ENCODE measurements around the gene METTL8.
"Not testable (repeated sequence)": the region's sequence is repeated elsewhere in the genome, so short reads cannot be mapped to it uniquely, and the experiment has no call there.

The METTL8 gene

DNA sequence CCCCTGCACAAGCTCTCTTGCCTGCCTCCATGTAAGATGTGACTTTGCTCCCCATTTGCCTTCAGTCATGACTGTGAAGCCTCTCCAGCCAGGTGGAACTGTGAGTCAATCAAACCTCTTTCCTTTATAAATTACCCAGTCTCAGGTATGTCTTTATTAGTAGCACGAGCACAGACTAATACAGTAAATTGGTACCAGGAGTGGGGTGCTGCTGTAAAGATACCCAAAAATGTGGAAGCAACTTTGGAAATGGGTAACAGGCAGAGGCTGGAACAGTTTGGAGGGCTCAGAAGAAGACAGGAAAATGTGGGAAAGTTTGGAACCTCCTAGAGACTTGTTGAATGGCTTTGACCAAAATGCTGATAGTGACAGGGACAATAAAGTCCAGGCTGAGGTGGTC, 122.2 kb downstream of the METTL8 start:
- DNase-seq (ENCODE audit: low read depth): not testable (repeated sequence)

DNA sequence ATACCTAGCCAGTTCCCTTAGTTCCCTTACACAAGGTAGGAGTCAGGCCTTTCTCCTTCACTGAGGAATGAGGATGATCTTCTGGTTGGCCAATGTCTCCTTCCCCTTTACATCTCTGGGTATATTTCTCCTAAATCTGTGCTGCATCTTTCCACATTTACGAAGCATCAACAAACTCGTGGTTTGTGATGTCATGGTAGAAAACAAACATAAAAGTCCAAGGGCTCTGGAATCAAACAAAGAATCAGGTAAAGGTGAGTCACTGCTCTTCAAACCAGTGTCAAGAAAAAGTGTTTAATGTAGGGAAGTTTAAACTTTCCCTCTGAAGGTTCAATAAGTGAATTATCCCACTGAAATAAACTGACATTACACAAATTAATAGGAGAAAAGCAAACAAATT, 122.9 kb downstream of the METTL8 start:
- no peak for DNase-seq (ENCODE audit: low read depth)

DNA sequence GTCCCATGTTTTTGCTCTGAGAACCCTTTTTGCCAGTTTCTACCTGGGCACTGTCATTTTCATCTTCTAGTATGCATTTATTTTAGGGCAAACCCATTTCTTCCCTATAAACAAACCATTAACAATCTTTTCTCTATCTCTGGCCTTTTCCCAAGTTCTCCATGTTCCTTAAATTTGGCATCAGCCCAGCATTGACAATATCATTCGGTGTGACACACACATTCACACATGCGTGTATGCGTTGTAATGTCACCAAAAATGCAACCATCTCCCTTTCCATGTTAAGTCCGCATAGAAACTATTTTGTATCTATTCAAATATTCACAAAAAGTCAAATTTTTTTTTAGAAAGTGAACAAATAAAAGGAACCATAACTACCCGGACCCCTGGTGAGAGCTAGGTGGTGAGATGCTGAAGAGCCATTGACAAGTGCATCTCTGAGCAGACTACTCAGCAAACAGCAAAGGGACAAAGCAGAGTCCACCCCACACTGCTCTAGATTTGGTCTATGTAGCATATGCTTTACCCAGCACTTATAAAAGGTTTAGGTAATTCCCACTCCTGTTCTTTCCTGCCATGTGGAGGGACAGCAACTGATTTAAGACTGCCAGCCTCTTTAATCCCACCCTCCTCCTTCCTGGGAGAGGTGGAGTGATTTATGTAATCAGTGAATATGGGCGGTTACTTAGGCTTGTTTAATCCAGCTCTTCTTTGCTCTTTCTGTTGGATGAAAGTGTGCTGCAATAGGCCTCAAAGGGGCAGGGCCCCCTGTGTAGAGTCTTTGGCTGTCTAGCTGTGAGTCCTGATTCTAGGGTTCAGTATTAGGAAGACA, 124.1 kb downstream of the METTL8 start:
- DNase-seq (ENCODE audit: low read depth): no peak

DNA sequence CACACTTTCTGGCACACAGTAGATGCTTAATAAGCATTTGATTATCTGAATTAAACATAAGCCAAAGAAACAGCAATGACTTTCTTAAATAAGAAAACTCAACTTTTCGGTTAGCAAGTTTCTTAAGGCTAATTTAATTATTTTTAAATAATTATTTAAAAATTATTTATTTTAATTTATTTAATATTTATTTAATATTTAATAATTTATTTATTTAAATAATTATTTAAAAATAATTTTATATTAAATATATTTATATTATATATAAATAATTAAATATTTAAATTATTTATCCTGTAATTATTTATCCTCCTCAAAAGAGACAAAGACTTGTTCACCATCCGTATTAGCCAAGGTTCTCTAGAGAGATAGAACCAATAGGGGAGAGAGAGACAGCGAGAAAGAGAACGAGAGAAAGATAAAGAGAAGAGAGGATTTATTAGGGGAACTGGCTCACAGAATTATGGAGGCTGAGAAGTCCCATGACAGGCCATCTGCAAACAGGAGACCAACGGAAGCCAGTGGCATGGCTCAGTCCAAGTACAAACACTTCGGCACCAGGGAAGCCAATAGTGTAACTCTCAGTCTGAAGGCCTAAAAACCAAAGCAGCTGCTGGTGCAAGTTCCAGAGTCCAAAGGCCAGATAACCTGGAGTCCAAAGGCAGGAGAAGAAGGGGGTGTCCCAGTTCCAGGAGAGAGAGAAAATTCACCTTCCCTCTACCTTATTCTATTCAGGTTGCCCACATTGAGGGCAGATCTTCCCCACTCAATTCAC, 125.3 kb downstream of the METTL8 start:
- no peak for DNase-seq (ENCODE audit: low read depth)

DNA sequence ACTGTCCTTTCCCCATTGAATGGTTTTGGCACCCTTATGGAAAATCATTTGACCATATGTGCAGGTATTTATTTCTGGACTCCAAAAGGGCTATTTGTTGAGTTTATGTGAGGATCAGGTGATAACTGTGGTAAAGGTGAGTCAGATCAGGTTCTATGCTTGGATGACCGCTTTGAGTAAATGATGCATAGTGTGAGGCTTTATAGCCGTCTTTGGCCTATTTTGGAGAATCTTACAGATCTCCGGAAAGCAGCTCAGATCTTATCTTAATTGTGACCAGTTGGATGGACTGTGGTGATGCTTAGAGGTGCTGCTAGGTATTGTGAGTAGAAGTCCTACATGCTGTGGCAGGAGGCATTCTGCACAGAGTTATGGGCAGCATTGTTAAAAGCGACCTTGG, 126.2 kb downstream of the METTL8 start:
- no peak for DNase-seq (ENCODE audit: low read depth)

DNA sequence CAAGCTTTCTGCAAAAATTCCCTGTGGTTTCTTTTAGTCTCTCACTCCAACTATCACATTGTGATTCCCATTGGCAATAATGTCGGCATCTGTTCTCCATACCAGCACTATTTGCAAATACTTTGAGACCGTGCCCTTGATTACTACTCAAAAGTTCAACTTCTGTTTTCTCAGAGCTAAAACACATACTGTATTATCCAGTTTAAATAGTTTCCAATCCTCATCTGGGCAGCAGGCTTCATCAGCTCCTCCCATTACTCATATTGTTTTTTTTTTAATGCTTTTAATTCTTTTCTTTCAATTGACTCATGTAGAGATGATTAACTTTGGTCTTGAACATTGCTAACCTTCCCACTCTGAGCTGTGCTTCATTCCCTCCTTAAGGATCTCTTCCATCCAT, 135.8 kb downstream of the METTL8 start:
- DNase-seq (ENCODE audit: low read depth): peak; percentile 4

DNA sequence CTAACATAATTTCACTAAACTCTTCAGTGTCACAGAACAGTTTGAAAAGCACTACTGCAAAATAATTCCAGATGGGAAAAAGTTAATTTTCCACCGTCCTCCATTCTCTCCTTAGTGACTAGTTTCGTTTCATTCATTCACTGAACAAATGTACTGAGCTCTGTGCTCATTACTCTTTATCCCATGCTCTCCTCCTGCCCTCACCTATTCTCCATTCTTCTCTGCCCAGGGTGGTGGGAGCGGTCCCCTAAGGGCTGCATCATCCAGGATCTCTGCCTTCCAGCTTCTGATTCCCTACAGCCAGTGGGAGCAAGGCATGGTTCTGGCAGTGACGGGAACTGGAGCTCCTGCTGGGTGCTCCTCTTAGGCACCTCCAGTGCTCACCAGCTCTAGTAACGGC, 139.2 kb downstream of the METTL8 start:
- no peak for DNase-seq (ENCODE audit: low read depth)

DNA sequence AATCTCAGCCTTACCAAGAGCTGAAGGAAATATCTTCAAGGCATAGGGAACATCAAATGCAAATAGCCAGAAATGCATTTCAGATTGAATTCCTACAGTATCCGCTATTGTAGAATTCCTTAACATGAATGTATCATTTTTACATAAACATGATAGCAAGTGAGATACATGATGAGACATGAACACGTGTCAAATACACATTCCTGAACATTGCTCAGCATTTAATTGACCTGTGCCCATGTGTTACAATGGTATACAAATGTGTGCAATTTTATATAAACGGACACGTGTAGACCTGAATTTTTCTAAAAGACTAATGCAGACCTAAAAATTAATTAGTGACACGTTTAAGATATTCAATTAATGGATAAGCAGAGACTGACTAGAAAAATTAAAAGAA, 140.1 kb downstream of the METTL8 start:
- DNase-seq (ENCODE audit: low read depth): no peak

DNA sequence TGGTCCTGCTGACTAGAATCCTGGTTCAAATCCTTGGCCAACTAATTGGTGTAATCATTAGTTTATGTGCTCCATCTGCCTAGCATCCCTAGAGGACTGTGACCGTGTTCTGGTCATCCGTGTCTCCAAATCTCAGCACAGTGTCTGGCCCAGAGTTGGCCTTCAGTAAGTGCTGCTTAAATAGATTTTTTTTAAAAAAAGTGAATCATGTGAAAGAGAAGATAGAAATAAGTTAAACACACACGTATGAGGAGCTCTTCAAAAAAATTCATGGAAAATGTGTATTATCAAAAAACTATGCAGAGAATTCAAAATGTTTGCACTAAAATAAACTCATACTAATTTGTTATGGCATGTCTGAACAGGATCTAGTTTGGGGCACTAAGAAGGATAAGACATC, 143.8 kb downstream of the METTL8 start:
- DNase-seq (ENCODE audit: low read depth): no peak

DNA sequence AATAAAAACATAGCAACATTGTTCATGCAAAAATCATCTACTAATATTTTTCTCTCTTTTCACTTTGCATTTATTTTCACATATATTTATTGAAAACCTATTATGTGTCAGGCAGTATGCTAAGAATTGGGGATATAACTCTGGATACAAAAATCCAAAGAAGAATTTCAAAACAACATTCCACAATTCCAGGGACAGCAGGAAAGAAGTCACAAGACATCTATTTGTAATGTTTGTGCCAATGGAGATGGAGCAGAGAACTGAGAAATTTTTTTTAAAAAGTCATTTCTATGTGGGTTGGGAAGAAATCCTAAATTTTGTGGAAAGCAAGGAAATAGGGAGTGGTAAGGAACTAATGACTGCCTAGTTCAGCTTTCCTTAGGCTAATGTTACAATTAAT, 144.5 kb downstream of the METTL8 start:
- no peak for DNase-seq (ENCODE audit: low read depth)

DNA sequence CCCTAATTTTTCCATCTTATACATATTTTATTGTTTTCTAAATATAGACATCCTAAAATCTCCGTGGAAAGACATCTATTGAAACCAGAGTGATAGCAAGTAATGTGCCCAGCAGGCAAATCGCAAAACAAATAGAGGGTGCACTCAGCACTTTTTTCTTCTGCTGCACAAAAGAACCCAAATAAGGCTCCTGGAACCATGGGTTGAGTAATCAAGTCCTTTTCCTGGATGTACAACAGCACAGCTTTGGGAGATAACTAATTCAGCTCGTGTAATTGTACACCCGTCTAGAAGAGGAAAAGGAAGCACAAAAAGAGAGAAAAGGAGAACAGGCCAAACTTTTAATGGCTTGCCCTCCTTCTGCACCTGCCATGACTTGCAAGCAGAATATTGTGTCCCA, 146.2 kb downstream of the METTL8 start:
- DNase-seq (ENCODE audit: low read depth): no peak

DNA sequence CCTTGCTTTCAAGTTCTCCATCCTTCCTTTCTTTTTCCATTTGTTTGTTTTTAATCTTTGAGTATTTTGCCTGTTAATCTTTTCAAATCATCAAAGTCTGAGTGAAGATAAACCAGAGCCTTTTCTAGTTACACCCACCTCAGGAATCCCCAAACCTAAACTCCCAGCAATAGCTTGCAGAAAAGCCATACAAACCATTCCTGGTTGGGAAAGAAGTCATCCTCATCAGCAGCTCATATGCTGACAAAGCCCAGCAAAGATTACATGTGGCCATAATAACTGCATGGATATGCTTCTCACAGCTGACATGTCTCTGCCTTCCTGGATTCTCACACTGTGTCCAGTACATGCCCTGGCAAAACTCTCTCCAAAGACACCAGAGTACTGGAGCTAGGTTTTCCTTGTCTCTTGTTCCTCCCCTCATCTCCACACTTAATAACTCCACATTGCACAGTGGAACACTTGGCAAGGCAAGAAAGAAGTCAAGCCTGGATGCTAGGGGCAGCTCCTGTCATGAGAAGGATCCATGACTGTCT, 146.7 kb downstream of the METTL8 start:
- DNase-seq (ENCODE audit: low read depth): no peak

DNA sequence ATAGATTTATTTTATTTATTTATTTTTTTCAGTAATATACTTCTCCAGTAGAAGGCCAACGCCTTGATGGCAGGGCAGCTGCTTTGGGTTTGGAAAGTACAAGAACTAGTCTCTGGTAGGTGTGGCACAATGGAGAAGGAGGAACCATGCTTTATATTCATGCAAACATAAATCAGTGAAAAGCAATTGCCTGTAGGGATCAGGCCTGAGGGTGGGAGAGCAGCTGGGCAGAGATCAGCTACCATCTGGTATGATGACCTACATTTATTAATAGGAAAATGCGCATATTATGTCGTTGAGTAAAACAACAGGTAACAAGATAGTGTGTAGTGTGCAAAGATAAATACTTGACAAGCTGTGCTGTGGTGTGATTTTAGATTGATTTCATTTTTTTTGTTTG, 152.7 kb downstream of the METTL8 start:
- no peak for DNase-seq (ENCODE audit: low read depth)

DNA sequence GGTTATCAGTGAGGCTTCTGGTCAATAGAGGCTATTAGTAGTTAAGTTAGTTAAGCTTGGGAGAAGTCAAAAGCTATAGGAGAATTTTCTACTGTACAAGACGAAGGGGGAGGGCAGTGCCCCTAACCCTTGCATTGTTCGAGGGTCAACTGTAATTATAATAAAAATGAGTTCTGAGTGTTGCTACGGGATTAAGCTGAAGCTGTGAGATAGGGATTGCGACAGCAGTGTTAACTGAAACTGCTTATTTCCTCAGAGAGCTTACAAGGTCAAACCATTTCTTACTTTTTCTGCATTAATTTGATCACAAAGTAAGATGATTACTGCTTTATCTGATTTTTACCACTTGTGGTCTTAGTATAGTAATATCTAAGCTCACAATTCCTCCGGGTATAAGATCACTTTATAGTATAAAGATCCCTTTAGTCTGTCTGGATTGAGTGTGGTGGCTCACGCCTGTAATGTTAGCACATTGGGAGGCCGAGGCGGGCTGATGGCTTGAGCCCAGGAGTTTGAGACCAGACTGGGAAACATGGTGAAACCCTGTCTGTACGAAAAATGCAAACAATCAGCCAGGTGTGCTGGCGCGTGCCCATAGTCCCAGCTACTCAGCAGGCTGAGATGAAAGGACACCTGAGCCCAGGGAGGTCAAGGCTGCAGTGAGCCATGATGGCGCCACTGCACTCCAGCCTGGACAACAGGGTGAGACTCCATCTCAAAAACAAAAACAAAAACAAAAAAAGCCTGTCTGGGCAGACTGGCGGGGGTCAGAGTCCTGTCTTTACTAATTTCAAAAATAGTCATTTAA, 153.6 kb downstream of the METTL8 start:
- no peak for DNase-seq (ENCODE audit: low read depth)

DNA sequence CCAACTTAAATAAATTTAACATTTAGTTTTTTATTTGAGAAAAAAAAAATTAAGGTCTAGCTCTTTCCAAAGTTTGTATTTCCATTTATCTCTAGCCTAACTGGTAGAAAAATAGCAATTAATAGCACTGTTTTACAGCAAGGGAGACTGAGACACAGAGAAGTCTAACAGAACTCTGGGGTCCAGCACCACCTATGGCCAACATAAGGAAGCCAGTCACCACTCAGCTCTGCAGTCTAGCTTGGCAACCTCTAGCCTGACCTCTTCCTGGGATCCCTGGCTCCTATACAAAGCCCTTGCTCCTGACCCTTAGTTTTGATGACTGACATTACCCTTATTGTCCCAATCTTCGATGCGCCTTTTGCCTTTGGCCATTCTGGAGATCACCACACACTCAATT, 159.0 kb downstream of the METTL8 start:
- DNase-seq (ENCODE audit: low read depth): no peak

DNA sequence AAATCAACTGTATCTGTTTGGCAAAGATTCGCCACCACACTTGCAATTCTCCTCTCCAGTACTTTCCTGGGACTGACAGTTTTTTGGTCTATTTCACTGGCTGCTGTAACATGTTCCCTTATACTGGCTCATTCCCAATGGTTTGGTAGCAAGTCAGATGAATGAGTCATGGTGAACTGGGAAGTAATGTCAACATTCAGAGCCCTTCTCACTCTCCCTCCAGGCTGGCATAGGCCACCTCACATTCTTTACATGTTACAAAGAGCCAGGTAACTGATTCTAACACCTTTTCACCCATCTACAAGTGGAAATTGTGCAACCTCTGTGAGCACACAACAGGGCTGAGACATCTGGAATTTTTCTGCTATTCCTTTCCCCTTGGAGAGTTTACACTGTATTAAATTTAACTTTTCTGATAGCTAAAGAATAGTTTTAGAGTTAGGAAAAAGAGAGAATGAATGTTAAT, 161.8 kb downstream of the METTL8 start:
- peak; percentile 83 for DNase-seq (ENCODE audit: low read depth)

DNA sequence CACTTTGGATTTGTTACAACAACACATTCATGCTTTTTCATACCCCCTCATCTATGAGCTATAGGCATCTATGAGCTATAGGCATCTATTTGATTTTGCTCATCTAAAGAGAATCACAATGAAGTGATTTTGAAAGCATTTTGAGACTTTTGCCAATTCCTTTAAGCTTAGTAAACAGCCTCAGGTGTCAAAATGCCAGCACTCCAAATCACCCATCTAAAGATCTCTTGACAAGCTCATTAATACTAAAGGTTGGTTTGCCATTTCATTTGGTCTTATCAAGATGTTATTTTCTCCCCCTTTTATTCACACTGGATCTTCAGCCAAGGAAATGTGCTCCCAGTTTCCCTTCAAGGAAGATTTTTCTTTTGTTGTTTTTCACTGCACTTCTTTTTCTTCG, 162.4 kb downstream of the METTL8 start:
- no peak for DNase-seq (ENCODE audit: low read depth)

DNA sequence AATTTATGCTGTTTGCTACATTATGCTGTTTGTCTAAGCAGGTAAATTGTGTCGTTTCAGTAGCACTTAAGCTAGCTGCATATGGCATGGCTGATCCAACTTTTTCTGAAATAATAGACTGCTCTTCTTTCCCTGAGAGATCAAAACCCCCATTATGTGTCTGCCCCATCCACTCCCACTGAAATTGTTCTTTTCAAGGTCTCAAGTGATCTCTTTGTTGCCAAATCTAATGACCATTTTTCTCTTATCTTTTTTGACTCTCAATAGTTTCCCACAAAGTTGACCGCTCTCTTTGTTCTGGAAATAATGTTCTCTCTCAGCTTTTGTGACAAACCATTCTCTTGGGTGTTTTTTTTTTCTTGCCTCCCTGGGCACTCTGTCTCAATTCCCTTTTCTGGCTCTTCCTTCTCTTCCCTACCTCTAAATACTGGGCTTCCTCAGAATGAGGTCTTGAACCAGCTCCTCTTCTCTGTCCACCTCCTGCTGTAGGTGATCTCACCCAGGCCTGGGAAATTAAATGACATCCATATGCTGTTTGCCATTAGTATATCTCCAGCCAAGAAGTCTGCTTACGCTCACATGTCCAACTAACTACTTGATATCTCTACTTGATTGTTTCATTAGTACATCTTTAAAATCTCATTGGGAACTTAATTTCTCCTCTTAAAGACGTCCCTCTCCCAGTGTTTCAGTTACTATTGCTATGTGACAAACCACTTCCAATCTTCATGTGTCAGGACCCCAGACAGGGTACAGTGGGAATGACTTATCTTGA, 165.7 kb downstream of the METTL8 start:
- DNase-seq (ENCODE audit: low read depth): no peak

Measured in fibroblast of the conjunctiva (primary cell).